GM12865 (cell line): ENCODE data around the gene ALKBH7.
"Not testable (repeated sequence)": the region's sequence is repeated elsewhere in the genome, so short reads cannot be mapped to it uniquely, and the experiment has no call there.

Experiments used
- DNase-seq: peaks from one replicate; pipeline ENCODE4 v3.0.0; 2010; ENCODE audit warnings: low read depth
- H3K4me3 ChIP-seq: 2 replicates; pipeline ENCODE4 v1.5.1; 2011; ENCODE audit warnings: mild to moderate bottlenecking, low read depth, low read length, control low read depth
- TF ChIP-seq, protein P1 (sequence below): IDR thresholded peaks from 2 replicates; pipeline ENCODE4 v1.5.1; 2011; ENCODE audit warnings: low read length, control low read depth, low read depth, inconsistent platforms; ENCODE audit not compliant: insufficient read depth; ENCODE audit errors: missing control alignments

The ALKBH7 gene

DNA sequence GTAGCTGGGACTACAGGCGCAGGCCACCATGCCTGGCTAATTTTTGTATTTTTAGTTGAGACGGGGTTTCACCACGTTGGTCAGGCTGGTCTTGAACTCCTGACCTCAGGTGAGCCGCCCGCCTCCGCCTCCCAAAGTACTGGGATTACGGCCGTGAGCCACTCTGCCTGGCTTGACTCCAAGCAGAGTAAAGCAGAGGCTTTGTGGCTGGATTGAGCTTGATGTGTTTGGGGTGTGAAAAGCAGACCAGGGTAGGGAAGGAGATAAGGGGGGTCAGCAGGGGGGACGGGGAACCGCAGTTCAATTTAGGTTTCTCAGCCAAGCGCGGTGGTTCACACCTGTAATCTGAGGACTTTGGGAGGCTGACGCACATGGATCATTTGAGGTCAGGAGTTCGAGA is 15.4 kb upstream of the ALKBH7 start:
- H3K4me3 ChIP-seq = no peak overlapping the region
- TF ChIP-seq, protein P1, sequence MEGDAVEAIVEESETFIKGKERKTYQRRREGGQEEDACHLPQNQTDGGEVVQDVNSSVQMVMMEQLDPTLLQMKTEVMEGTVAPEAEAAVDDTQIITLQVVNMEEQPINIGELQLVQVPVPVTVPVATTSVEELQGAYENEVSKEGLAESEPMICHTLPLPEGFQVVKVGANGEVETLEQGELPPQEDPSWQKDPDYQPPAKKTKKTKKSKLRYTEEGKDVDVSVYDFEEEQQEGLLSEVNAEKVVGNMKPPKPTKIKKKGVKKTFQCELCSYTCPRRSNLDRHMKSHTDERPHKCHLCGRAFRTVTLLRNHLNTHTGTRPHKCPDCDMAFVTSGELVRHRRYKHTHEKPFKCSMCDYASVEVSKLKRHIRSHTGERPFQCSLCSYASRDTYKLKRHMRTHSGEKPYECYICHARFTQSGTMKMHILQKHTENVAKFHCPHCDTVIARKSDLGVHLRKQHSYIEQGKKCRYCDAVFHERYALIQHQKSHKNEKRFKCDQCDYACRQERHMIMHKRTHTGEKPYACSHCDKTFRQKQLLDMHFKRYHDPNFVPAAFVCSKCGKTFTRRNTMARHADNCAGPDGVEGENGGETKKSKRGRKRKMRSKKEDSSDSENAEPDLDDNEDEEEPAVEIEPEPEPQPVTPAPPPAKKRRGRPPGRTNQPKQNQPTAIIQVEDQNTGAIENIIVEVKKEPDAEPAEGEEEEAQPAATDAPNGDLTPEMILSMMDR = no peak
- DNase-seq = no peak

DNA sequence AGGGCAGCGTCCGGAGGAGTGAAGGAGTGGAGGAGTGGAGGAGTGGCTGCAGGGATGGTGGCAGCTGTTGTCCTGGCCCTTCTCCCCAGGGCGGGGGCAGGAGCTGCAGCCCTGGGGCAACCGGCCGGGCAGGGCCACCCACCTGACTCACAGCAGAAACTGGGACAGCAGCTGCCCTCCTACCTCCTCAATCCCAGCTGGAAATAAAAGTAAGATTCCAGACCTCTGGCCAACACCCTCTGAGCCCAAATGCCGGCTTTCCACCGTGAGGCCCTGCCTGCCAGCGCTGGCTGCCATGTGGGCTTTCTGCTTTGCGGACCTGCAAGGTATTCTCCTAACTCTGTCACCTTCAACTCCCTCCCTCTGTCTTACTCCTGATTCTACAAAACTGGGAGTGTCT is 14.6 kb upstream of the ALKBH7 start:
- no peak overlapping the region for H3K4me3 ChIP-seq
- TF ChIP-seq, protein P1 = no peak
- no peak for DNase-seq

DNA sequence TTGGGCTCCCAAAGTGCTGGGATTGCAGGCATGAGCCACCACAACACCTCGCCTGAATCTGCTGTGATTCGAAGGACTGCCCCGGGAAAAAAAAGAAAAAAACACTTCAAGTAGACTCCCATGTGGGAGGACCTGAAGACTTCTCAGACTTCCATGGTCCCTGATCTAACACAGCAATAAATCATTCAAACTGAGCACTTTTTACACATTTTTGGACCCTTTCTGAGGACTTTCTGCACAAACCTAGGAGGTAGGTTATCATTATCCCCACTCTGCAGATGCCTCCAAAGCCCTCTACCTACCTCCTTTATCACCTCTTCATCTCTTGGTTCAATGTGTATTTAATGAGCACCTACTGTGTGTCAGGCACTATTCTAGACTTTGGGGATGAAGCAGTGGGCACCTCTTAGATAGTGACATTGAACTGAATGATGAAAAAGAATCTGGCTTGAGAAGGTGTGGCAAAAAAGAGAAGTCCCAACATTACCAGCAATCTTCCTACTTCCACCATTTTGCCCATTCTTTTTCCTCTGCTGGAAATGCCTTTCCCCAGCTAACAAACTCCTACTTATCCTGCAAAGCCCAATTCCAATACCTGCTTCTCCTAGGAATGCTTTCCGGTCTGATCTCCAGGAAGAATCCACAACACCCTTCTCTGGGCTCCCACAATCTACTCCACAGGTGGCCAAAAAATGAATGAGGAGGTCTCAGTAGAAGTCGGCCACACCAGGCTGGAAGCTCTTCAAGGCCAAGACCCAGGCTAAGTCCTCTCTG is 12.8 kb upstream of the ALKBH7 start:
- TF ChIP-seq, protein P1 = no peak
- DNase-seq = no peak
- H3K4me3 ChIP-seq = no peak overlapping the region

DNA sequence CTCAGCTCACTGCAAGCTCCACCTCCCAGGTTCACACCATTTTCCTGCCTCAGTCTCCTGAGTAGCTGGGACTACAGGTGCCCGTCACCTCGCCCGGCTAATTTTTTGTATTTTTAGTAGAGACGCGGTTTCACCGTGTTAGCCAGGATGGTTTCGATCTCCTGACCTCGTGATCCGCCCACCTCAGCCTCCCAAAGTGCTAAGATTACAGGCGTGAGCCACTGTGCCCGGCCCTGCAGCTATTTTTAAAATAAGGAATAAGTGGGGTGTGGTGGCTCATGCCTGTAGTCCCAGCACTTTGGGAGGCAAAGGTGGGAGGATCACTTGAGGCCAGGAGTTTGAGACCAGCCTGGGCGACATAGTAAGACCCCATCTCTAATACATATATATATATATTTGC is 12.1 kb upstream of the ALKBH7 start:
- H3K4me3 ChIP-seq, DNase-seq: not testable (repeated sequence)

DNA sequence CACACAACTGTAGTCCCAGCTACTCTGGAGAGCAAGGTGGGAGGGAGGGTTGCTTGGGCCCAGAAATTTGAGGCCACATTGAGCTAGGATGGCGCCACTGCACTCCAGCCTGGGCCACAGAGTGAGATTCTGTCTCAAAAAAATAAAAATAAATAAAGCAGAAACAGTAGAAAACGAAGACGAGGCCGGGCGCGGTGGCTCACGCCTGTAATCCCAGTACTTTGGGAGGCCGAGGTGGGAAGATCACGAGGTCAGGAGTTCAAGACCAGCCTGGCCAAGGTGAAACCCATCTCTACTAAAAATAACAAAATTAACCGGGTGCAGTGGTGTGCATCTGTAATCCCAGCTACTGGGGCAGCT is 11.8 kb upstream of the ALKBH7 start:
- peak overlapping the region; percentile 92 for H3K4me3 ChIP-seq
- not testable (repeated sequence) for DNase-seq

DNA sequence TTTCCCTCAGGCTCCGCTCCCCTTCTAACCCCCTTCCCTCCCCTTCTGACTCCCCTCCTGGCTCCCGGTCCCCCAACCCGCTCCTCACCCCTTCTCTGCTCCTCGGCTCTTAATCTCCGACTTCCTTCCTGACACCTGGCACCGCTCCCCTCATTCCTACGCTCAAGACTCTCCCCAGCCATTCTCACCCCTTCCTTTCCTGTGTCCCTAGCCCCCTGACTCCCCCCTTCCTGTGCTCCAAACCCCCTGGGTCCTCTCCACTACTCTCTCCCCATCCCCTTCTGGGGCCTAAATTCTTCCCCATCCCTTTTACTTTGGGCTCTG is 10.6 kb upstream of the ALKBH7 start:
- no peak for DNase-seq
- H3K4me3 ChIP-seq = peak overlapping the region; percentile 92
- TF ChIP-seq, protein P1 = no peak

DNA sequence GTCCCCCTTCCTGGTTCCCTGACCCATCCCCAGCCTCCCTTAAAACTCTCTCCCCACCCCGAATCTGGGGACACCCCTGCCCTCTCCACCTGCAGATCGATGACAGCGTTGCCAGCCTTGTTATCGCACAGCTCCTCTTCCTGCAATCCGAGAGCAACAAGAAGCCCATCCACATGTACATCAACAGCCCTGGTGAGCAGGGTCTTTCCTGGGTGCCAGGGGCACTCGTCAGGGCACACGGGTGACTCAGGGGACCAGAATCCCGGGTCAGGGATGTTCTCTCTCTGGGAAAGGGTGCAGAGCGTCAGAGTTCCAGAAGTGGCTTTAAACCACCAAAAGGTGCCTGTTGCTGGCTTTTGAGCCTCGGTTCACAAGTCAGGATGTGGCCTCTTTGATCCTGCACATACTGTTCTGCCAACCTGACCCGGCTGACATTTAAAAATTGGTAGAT is 10.2 kb upstream of the ALKBH7 start:
- no peak for DNase-seq
- H3K4me3 ChIP-seq = peak overlapping the region; percentile 92
- TF ChIP-seq, protein P1 = no peak

DNA sequence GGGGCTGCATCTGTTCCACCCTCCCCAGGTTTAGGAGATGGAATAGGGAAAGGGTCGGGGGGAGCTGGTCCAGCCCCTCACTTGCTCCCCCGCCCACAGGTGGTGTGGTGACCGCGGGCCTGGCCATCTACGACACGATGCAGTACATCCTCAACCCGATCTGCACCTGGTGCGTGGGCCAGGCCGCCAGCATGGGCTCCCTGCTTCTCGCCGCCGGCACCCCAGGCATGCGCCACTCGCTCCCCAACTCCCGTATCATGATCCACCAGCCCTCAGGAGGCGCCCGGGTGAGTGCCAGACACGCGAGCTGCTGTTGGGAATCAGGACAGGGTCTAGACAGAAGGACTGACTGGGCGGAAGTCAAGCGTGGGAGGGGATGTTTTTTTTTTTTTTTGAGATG is 8.2 kb upstream of the ALKBH7 start:
- DNase-seq = no peak
- TF ChIP-seq, protein P1 = no peak
- H3K4me3 ChIP-seq = no peak overlapping the region
